ENCODE data around the gene CFAP299.
A peak's percentile ranks its signal among the peaks of the same experiment; 100 is the strongest.

Gene CFAP299

DNA sequence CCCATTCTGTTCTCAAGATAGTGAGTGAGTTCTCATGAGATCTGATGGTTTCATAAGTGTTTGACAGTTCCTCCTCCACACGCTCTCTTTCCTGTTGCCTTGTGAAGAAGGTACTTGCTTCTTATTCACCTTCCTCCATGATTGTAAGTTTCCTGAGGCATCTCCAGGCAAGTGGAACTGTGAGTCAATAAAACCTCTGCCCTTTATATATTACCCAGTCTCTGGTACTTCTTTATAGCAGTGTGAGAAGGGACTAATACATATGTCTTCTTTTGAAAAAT lies 58.4 kb downstream of the CFAP299 start:
- peak; percentile 31 for ATAC-seq
- H3K36me3 Mint-ChIP-seq = no peaks in the 10 kb centered on the region
- DNase-seq (ENCODE audit: low spot score in 2 of 2) = no peak
- no peak overlapping the region for H3K27ac Mint-ChIP-seq
- no peaks in the 10 kb centered on the region for H3K9me3 Mint-ChIP-seq
- no peak overlapping the region for H3K4me3 Mint-ChIP-seq
- no peaks in the 10 kb centered on the region for H3K4me1 Mint-ChIP-seq

DNA sequence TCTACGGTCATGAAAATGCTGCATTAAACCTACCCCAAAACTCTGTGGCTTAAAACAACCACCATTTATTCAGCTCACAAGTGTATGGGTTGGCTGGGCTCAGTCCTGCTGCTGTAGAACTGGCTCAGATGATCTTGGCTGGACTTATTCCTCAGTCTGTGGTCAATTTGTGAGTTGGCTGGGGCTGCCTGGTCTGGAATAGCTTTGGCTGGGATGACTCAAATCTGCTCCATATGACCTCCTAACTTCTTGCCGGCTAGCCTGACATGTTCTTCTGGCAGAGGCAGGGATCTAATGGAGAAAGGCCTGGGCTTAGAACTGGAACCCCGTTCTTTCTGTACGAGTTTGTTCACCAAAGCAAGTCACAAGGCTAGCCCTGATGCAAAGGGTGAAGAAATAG lies 71.7 kb downstream of the CFAP299 start:
- Mint-ChIP-seq H3K9me3 (peaks cover 3% of the 10 kb centered on the region), H3K27ac (no peak overlapping the region), H3K4me3 (no peak overlapping the region), H3K4me1 (no peaks in the 10 kb centered on the region), H3K36me3 (no peaks in the 10 kb centered on the region)
- no peak for ATAC-seq
- DNase-seq (ENCODE audit: low spot score in 2 of 2) = no peak

DNA sequence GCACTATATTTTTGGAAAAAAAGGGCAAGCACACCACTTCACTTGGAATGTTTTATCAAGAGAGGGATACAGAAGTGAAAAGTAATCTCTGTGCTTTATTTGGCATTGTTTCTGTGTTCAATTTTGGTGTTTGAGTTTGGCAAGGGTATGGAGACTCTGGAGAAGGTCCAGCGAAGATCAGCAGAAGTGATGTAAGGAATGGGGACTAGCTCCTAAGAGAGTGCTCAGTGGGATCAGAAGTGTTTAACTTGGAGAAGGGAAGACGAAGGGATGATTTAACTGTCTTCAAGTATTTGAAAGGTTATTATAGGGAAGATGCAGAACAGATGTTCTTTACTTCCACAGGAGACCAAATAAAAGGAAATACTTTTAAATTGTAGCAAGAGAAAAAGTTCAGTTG lies 74.3 kb downstream of the CFAP299 start:
- H3K4me3 Mint-ChIP-seq = no peak overlapping the region
- H3K36me3 Mint-ChIP-seq = no peaks in the 10 kb centered on the region
- no peak overlapping the region for H3K27ac Mint-ChIP-seq
- no peak for ATAC-seq
- no peaks in the 10 kb centered on the region for H3K9me3 Mint-ChIP-seq
- H3K4me1 Mint-ChIP-seq = no peaks in the 10 kb centered on the region
- no peak for DNase-seq (ENCODE audit: low spot score in 2 of 2)

DNA sequence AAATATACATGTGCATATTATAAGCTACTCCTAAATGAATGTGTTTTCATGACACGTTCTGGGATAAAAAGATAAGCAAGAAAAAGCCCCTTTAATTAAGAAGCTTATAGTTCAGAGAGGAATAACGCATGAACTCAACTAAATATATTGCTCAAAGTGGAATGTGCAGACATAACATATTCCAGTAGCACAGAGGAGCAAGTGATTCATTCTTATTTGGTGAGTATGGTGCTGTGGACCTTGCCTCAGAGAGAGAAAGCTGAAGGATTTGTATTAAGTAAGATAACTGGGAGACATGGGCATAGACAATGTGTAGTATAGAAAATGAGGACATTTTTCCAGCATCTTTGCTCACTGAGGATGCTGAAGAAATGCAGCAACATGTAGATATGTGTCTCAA lies 76.8 kb downstream of the CFAP299 start:
- Mint-ChIP-seq H3K4me3 (no peak overlapping the region), H3K9me3 (no peaks in the 10 kb centered on the region), H3K4me1 (no peaks in the 10 kb centered on the region), H3K36me3 (no peaks in the 10 kb centered on the region), H3K27ac (no peak overlapping the region)
- ATAC-seq = no peak
- no peak for DNase-seq (ENCODE audit: low spot score in 2 of 2)

DNA sequence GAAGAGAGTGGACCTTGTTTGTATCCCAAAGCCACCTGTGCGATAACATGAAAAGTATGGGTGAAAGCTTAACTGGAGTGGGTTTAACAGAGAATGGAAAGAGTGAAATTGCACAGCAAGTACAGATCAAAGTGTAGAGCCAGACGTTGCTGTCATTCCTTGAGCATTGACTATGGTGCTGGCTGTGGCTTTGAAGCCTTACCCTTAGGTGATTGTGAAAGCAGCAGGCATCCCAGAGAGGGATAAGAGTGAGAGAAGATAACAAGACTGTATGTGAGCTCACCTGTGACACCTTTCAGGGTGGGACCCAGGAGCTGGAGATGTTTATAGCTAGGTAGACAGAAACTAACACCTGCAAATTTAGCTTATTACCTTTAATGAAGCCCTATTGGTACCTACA lies 77.6 kb downstream of the CFAP299 start:
- DNase-seq (ENCODE audit: low spot score in 2 of 2) (no peak), ATAC-seq (no peak)
- no peaks in the 10 kb centered on the region for H3K4me1 Mint-ChIP-seq
- H3K9me3 Mint-ChIP-seq = no peaks in the 10 kb centered on the region
- no peaks in the 10 kb centered on the region for H3K36me3 Mint-ChIP-seq
- H3K4me3 Mint-ChIP-seq = no peak overlapping the region
- no peak overlapping the region for H3K27ac Mint-ChIP-seq

DNA sequence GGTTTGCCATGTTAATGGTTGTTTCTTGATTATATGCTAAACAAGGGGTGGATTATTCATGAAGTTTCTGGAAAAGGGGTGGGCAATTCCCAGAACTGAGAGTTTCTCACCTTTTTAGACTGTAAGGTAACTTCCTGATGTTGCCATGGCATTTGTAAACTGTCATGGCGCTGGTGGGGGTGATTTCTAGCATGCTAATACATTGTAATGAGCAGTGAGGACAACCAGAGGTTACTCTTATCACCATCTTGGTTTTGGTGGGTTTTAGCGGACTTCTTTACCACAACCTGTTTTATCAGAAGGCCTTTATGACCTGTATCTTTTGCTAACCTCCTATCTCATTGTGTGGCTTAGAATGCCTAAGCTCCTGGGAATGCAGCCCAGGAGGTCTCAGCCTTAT lies 81.5 kb downstream of the CFAP299 start:
- no peak overlapping the region for H3K4me3 Mint-ChIP-seq
- no peaks in the 10 kb centered on the region for H3K4me1 Mint-ChIP-seq
- no peaks in the 10 kb centered on the region for H3K36me3 Mint-ChIP-seq
- ATAC-seq = no peak
- no peak overlapping the region for H3K27ac Mint-ChIP-seq
- DNase-seq (ENCODE audit: low spot score in 2 of 2) = no peak
- no peaks in the 10 kb centered on the region for H3K9me3 Mint-ChIP-seq

DNA sequence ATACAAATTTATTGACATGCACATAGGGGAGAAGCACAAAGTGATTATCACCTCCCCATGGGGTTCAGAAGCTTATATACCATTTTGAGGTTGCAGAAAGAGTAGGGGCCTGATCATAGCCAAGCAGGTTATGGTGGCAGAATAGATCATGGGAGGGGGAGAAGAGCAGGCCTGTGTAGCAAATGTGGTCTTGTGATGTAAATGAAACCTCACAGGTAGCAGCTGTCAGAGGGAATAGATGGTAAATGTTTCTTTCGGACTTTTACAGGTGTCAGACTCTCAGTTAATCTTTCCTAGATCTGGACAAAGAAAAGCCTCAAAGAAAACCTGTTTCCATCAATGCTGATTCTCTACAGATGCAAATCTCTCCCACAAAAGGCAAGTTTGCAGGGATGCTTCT lies 84.4 kb downstream of the CFAP299 start:
- DNase-seq (ENCODE audit: low spot score in 2 of 2) (no peak), ATAC-seq (no peak)
- Mint-ChIP-seq H3K4me3 (no peak overlapping the region), H3K36me3 (no peaks in the 10 kb centered on the region), H3K27ac (no peak overlapping the region), H3K4me1 (peaks cover 13% of the 10 kb centered on the region), H3K9me3 (no peaks in the 10 kb centered on the region)

DNA sequence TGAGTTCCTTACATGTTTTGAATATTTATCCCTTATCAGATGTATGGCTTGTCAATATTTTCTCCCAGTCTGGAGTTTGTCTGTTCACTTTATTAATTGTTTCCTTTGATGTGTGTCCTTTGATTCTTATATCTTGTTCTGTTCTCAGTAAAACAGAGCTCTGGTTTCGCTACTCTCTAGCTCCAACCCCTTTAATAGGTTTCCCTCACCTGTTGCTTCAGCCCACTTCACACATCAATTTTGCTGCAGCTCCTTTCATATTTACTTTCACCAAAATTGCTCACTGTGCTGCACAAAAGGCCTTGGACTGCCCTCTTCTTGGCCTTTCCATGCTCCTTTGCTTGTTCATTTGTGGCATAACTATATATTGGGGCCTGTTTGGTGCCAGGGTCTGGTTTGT lies 85.1 kb downstream of the CFAP299 start:
- H3K9me3 Mint-ChIP-seq = no peaks in the 10 kb centered on the region
- ATAC-seq (no peak), DNase-seq (ENCODE audit: low spot score in 2 of 2) (no peak)
- H3K27ac Mint-ChIP-seq = no peak overlapping the region
- no peak overlapping the region for H3K4me3 Mint-ChIP-seq
- H3K4me1 Mint-ChIP-seq = peaks cover 13% of the 10 kb centered on the region
- no peaks in the 10 kb centered on the region for H3K36me3 Mint-ChIP-seq

DNA sequence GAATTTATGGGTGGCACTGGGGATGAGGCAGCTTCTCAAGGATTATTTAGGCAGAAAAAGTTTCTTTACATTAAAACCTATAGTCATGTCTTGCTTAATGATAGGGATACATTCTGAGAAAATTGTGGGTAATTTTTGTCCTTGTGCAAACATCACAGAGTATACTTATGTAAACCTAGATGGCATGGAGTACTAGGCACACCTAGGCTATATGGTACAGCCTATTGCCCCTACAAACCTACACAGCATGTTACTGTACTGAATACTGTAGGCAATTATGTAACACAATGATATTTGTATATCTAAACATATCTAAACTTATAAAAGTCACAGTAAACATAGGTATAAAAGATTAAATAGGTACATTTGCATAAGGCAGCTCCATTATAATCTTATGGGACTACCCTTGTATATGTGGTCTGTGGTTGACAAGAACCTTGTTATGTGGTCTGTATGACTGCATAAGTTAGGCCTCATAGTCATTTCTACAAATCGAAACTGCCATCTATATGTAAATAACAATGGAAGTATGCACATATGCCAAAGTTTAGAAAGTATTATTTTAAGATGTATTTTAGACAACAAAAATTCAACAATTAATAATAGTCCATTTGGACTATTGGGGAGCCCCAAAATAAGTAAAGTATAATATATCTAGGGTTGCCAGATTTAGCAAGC lies 87.3 kb downstream of the CFAP299 start:
- Mint-ChIP-seq H3K36me3 (no peaks in the 10 kb centered on the region), H3K9me3 (no peaks in the 10 kb centered on the region), H3K27ac (no peak overlapping the region), H3K4me3 (no peak overlapping the region), H3K4me1 (peaks cover 13% of the 10 kb centered on the region)
- ATAC-seq (peak; percentile 100), DNase-seq (ENCODE audit: low spot score in 2 of 2) (no peak)

DNA sequence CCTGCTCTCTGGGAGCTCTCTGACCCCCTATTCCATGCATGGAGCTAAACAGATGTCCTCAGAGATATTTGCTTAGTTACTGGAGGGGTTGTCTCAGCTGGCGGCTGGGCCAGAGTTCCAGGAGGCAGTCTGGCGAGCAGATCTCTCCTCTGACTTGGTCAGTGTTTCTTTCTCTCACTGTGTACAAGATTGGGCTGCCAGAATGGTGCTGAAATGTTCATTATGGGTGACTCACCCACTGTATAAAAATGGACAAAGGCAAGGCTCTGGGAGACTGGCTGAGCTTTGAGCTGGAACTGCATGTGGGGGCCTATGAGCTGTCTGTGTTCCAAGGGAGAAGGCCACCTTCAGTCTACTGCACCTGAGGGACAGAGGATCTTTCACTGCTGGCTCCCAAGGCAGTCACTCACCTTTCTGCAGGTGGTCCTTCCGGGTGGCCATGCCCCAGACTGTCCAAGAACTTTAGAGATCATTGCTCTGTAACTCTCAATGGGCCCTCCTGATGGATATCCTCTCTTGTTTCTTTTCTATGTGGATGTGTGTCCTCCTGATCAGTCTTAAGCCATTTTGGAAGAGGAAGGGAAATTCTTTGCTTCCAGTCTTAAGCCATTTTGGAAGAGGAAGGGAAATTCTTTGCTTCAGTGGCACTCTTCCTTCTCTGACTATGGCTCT lies 88.2 kb downstream of the CFAP299 start:
- Mint-ChIP-seq H3K4me3 (no peak overlapping the region), H3K36me3 (no peaks in the 10 kb centered on the region), H3K9me3 (no peaks in the 10 kb centered on the region), H3K27ac (peak overlapping the region; percentile 65), H3K4me1 (peaks cover 13% of the 10 kb centered on the region)
- no peak for ATAC-seq
- DNase-seq (ENCODE audit: low spot score in 2 of 2) = no peak

DNA sequence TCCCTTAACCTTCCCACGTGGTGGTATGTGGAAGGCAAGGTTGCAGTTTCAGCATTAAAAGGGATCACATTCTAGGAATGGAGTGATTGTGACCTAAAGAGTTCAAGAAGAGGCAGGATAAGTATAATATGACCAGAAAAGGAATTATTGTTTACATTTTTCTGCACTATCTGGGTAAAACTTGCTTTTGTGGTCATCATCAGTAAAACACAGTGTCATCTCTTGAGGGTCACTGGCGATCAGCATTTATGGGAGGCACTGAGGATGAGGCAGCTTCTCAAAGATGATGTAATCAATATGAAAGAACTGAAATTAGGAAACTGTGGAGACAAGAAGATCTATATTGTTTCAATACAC lies 88.7 kb downstream of the CFAP299 start:
- Mint-ChIP-seq H3K9me3 (no peaks in the 10 kb centered on the region), H3K36me3 (no peaks in the 10 kb centered on the region), H3K4me1 (peaks cover 13% of the 10 kb centered on the region), H3K4me3 (no peak overlapping the region), H3K27ac (peak overlapping the region; percentile 65)
- no peak for ATAC-seq
- DNase-seq (ENCODE audit: low spot score in 2 of 2) = no peak

DNA sequence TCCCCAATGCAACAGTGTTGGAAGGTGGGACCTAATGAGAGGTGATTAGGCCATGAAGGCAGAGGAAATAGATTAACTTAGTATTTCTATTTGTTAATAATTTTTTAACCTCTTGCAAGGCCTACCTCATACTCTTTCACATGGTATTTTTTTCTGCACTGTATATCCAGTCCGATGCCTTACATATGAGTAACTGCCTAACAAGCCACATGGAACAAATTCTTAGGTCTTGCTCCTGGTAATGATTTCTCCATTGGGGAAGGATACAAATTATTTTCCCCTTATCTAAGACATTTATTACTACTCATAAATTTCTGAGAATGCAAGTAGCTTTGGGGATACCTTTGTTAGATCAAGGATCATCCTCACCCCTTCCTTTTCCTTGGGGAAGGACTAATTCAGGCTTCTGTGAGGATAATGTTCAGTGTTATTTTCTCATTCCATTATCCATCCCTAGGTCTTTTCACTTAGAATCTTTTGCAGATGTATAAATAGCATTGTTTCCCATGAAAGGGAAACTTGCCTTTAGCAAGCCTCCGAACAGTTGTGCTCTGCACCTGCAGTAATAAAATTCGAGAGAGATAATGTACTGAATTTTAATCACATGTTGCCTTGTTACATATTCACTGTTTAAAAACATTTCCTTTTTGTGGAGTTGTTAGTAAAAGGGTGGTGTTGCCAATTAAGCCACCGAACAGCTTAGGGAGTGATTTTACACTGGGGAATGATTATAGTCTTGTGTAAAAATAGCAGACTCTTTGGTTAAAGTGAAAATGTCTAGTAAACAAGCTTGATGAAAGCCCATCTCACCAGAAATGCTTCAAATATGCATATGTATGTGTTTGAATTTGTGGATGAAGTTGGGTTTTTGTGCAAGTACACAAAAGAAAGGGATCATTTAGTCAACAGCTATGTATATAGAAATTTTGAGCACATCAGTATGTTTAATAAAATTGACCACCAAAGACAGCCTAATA lies 89.9 kb downstream of the CFAP299 start:
- no peak for DNase-seq (ENCODE audit: low spot score in 2 of 2)
- no peak overlapping the region for H3K4me3 Mint-ChIP-seq
- no peak for ATAC-seq
- no peaks in the 10 kb centered on the region for H3K36me3 Mint-ChIP-seq
- peaks cover 15% of the 10 kb centered on the region for H3K4me1 Mint-ChIP-seq
- H3K9me3 Mint-ChIP-seq = no peaks in the 10 kb centered on the region
- no peak overlapping the region for H3K27ac Mint-ChIP-seq

DNA sequence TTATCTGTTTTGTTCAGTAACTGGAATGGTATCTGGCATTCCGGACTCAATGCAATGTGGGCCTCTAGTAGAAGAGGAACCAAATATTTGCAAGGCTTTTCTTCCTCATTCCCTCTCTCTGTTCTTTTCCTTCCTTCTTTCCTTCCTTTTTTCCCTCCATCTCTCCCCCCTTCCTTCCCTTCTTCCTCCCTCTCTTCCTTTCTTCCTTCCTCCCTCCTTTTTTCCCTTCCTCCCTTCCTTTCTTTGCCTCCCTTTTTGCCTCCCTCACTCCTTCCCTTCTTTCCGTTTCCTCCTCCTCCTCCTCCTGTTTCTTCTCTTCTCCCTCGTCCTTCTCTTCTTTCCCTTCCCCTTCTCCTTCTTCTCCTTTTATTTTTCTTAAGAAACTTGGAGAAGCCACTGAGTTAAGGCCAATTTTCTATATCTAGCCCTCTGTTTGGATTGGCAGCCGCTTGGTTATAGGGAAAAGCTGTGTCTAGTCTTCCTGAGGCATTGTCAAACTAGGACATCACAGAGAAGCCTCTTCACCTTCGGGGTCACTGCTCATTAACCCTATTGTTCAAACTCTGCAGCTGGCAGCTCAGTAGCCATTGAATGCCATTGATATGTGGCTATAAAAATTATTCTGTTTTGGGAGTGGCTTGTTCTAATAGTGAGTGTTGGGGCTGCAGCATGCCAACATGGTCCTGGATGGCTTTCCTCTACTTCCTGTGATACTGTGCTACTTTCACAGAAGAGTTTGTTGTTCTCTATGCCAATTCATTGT lies 95.9 kb downstream of the CFAP299 start:
- no peaks in the 10 kb centered on the region for H3K9me3 Mint-ChIP-seq
- no peak for ATAC-seq
- H3K4me1 Mint-ChIP-seq = peaks cover 14% of the 10 kb centered on the region
- no peak overlapping the region for H3K27ac Mint-ChIP-seq
- H3K36me3 Mint-ChIP-seq = no peaks in the 10 kb centered on the region
- no peak for DNase-seq (ENCODE audit: low spot score in 2 of 2)
- H3K4me3 Mint-ChIP-seq = no peak overlapping the region

DNA sequence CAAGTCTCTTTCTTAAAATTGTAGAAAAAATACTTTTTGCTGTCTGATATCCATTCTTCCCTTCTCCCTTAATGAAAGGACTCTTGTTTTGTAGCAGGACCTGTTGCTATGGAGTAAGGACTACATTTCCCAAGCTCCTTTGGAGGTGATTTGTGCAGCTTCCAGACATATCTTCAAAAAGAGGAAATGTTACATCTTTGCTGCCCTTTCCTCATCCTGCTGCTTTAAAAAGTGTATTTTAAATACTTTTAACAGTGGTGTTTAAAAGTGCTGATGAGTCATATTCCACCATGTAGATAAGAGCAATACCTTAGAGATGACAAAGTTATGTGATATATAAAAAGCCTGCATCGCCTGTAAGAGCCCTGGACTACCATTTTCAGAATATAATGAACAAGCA lies 98.7 kb downstream of the CFAP299 start:
- DNase-seq (ENCODE audit: low spot score in 2 of 2) (no peak), ATAC-seq (no peak)
- Mint-ChIP-seq H3K4me3 (no peak overlapping the region), H3K9me3 (no peaks in the 10 kb centered on the region), H3K4me1 (peaks cover 29% of the 10 kb centered on the region), H3K27ac (no peak overlapping the region), H3K36me3 (no peaks in the 10 kb centered on the region)

DNA sequence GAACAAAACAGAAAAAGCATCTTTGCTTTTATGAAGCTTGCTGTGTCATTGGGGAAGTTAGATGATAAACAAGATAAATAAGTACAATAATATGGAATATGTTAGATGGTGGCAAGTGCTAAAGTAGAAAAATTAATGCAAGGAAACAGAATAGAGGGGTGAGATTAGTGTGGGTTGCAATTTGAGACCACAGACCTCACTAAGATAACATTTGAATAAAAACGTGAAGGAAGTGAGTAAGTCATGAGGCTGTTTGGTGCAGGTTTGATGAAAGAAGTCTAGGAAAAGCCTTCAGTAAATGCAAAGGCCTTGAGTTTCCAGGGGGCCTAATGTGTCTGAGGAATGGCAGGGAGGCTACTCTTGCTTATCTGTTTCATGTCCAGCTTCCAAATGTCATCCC lies 102.5 kb downstream of the CFAP299 start:
- peaks cover 33% of the 10 kb centered on the region for H3K4me1 Mint-ChIP-seq
- DNase-seq (ENCODE audit: low spot score in 2 of 2) (no peak), ATAC-seq (peak; percentile 61)
- H3K27ac Mint-ChIP-seq = no peak overlapping the region
- H3K36me3 Mint-ChIP-seq = no peaks in the 10 kb centered on the region
- peaks cover 12% of the 10 kb centered on the region for H3K9me3 Mint-ChIP-seq
- H3K4me3 Mint-ChIP-seq = no peak overlapping the region
